Naive thymus-derived CD4-positive, alpha-beta T cell (primary cell): Measurements from ENCODE around the gene ZNF723. TPM values are rescaled to one million over a fixed set of nuclear protein-coding genes. Genes with fewer than 3 reads are reported as not detected.
A peak's percentile ranks its signal among the peaks of the same experiment; 100 is the strongest.
"Not testable (repeated sequence)": the region's sequence is repeated elsewhere in the genome, so short reads cannot be mapped to it uniquely, and the experiment has no call there.

Experiments used
- ATAC-seq: fragments of 150-1000 bp; cut with Tn5 transposase; 2 replicates; pipeline ENCODE4 v1.10.0; 2021; ENCODE audit warnings: mild to moderate bottlenecking, moderate library complexity
- CTCF ChIA-PET: fragments of 350-600 bp; sonication (Branson Sonifier 250); formaldehyde crosslinking; loops from one replicate; lab custom pipeline; 2021; ENCODE audit warnings: antibody characterized with exemption; lab: Charles Lee
- POLR2A ChIA-PET: fragments of 350-600 bp; sonication (Branson Sonifier 250); formaldehyde crosslinking; loops from one replicate; lab custom pipeline; 2021; ENCODE audit warnings: antibody characterized with exemption, inconsistent platforms; lab: Charles Lee
- DNase-seq, 9 donors: peaks; one replicate each; pipeline versions ENCODE4 v3.0.0 to v3.0.0-alpha.2; 2020 to 2022; ENCODE audit warnings: mixed read lengths in 1 of 9
- H3K27ac ChIP-seq: one replicate; pipeline ENCODE4 v1.7.0; 2013; ENCODE audit warnings: mild to moderate bottlenecking, low read depth, low read length, moderate library complexity
- H3K27me3 ChIP-seq, 2 donors: one replicate each; pipeline ENCODE4 v1.7.0; 2013; ENCODE audit warnings: low read length in 2 of 2, mild to moderate bottlenecking in 2 of 2, moderate library complexity in 2 of 2; ENCODE audit not compliant: control insufficient read depth in 2 of 2, insufficient read depth in 2 of 2
- H3K36me3 ChIP-seq, 3 experiments: 1 replicate in 2 of 3; 2 replicates in 1 of 3; pipeline ENCODE4 v1.7.0; 2013; ENCODE audit warnings: low read length in 3 of 3, mild to moderate bottlenecking in 3 of 3, moderate library complexity in 1 of 3; ENCODE audit not compliant: insufficient read depth in 3 of 3, control insufficient read depth in 2 of 3
- H3K4me1 ChIP-seq, 2 donors: one replicate each; pipeline ENCODE4 v1.7.0; 2013; ENCODE audit warnings: low read length in 2 of 2, mild to moderate bottlenecking in 2 of 2, moderate library complexity in 1 of 2; ENCODE audit not compliant: control insufficient read depth in 2 of 2, insufficient read depth in 2 of 2
- H3K4me3 ChIP-seq: 2 replicates; pipeline ENCODE4 v1.7.0; 2013; ENCODE audit warnings: mild to moderate bottlenecking, low read length
- H3K9me3 ChIP-seq, 3 experiments: 1 replicate in 2 of 3; 2 replicates in 1 of 3; pipeline ENCODE4 v1.7.0; 2013; ENCODE audit warnings: low read length in 3 of 3; ENCODE audit not compliant: control insufficient read depth in 2 of 3
- H3K27ac Mint-ChIP-seq, 9 donors: one replicate each; pipeline ENCODE4 v1.8.0; 2020 to 2022; ENCODE audit warnings: mixed read lengths in 9 of 9, mild to moderate bottlenecking in 8 of 9, moderate library complexity in 5 of 9, inconsistent platforms in 2 of 9
- H3K27me3 Mint-ChIP-seq, 5 donors: one replicate each; pipeline ENCODE4 v1.8.0; 2021 to 2022; ENCODE audit warnings: mixed read lengths in 5 of 5, mild to moderate bottlenecking in 1 of 5
- H3K36me3 Mint-ChIP-seq, 5 donors: one replicate each; pipeline ENCODE4 v1.8.0; 2020 to 2022; ENCODE audit warnings: mixed read lengths in 5 of 5, mild to moderate bottlenecking in 3 of 5, inconsistent platforms in 1 of 5
- H3K4me1 Mint-ChIP-seq, 7 donors: one replicate each; pipeline ENCODE4 v1.8.0; 2020 to 2022; ENCODE audit warnings: mixed read lengths in 7 of 7, mild to moderate bottlenecking in 3 of 7, inconsistent platforms in 1 of 7
- H3K4me3 Mint-ChIP-seq, 10 donors: one replicate each; pipeline ENCODE4 v1.8.0; 2020 to 2022; ENCODE audit warnings: mild to moderate bottlenecking in 10 of 10, mixed read lengths in 10 of 10, moderate library complexity in 6 of 10, inconsistent platforms in 2 of 10
- H3K9me3 Mint-ChIP-seq, 11 donors: one replicate each; pipeline ENCODE4 v1.8.0; 2020 to 2022; ENCODE audit warnings: mixed read lengths in 11 of 11, mild to moderate bottlenecking in 4 of 11, inconsistent platforms in 1 of 11, moderate library complexity in 1 of 11
- intact Hi-C, 2 donors: fragments of 100-400 bp; cut with micrococcal nuclease; formaldehyde crosslinking; loops; one replicate each; pipeline ENCODE4 v1.15.1; 2023
- polyA plus RNA-seq, 2 donors: library from polyadenylated mRNA; unstranded; fragments of 300-500 nt; fragmentation: Illumina TruSeq; gene quantifications; one replicate each; pipeline ENCODE4 v1.2.3, GENCODE V29; 2021
- total RNA-seq, 6 experiments: library from RNA in 5 of 6; stranded (reverse) in 5 of 6; gene quantifications; 1 replicate in 5 of 6; 2 replicates in 1 of 6; pipeline ENCODE4 v1.2.3 and lab custom pipeline; 2021 to 2026

Gene ZNF723
- total RNA-seq (not detected), polyA plus RNA-seq (not detected), total RNA-seq (lab: John Stamatoyannopoulos, UW) (not detected)

DNA sequence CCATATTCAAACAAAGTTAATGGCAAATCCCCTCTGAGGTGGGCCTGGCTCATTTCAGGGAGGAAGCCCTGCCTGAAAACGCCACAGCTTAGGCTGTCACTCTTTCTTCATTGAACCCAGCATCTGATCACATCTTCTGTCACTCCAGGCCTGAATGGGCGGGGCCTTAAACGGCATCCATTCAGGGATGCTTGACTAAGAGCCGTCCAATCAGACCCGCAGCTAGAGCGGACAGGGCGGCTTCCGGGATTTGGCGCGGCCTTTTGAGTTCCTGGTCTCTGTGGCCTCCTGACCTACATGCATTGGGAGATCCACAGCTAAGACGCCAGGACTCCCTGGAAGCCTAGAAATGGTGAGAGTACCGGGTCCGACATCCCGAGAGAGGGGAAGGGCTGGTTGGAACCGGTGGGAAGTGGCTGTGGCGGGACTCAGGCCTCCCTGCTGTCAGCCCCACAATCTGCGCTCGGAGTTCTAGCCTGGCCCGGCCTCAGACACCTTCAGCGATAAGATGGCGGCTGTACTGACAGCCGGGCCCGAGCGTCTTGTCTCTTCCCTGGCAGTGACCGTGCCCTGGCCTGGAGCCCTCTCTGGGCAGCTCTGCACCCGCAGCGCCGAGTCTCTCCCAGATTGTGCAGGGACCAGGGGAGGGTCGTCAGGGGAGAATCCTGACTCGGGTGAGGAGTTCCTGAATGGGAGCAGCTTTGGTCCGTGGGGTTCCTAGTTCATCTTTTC lies at the start of gene ZNF723:
Gene ZNF723 (plus strand): TSS at position 261 of the 732 bp plus-strand sequence. CDS start 89 bp downstream, at position 350.
- Histone ChIP-seq H3K27me3 (no peaks in the 10 kb centered on the region), H3K9me3 (peaks cover 0 to 16% (median 0%) of the 10 kb centered on the region in 3 experiments), H3K4me3 (no peak within 1 kb of the TSS), H3K36me3 (no peaks in the 10 kb centered on the region), H3K4me1 (no peaks in the 10 kb centered on the region), H3K27ac (no peak within 1 kb of the TSS)
- ChIA-PET POLR2A (interaction anchor here (0.6 kb wide), 1 partner anchor 47 kb away, joined by 6 read pairs; no protein-coding TSS in a partner anchor), CTCF (no interaction called here)
- DNase-seq (no peak), ATAC-seq (no peak)
- no peaks in the 10 kb centered on the region for H3K27me3 Mint-ChIP-seq
- H3K36me3 Mint-ChIP-seq, result peaks cover 0 to 11% (median 0%) of the 10 kb centered on the region in 5 donors
- no peak within 1 kb of the TSS for H3K27ac Mint-ChIP-seq
- intact Hi-C loops, result no loop called here
- H3K9me3 Mint-ChIP-seq, result peaks cover 0 to 84% (median 14%) of the 10 kb centered on the region in 11 donors
- H3K4me3 Mint-ChIP-seq, result no peak within 1 kb of the TSS
- H3K4me1 Mint-ChIP-seq, result peaks cover 0 to 1% (median 0%) of the 10 kb centered on the region in 7 donors

DNA sequence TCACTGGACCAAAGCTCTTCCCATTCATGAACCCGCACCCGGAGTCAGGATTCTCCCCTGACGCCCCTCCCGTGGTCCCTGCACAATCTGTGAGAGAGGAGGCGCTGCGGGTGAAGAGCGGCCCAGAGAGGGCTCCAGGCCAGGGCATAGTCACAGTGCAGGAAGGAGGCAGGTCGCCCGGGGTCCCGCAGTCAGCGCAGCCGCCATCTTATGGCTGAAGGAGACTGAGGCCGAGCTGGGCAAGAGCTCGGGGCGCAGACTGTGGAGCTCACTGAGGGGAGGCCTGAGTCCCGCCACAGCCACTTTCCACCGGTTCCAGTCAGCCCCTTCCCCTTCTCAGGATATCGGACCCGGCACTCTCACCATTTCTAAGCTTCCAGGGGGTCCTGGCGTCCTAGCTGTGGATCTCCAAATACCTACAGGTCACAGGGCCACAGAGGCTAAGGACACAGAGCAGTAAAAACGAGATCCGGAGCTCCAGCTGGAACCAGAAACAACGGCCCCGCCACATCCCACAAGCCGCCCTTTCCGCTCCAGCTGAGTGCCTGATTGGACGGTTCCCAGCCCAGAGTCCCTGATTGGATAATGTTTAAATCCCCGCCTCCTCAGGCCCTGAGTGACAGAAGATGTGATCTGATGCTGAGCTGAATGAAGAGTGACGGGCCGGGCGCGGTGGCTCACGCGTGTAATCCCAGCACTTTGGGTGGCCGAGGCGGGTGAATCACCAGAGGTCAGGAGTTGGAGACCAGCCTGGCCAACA lies 48.3 kb upstream of the ZNF723 start, which contains the start of gene ZNF99:
Gene ZNF99 (minus strand): TSS at position 501 of the 760 bp plus-strand sequence. CDS start 135 bp downstream, at position 366.
- no peaks in the 10 kb centered on the region for H3K4me1 ChIP-seq
- DNase-seq, result no peak
- no peaks in the 10 kb centered on the region for H3K36me3 ChIP-seq
- H3K9me3 Mint-ChIP-seq, result peaks cover 9 to 68% (median 21%) of the 10 kb centered on the region in 11 donors
- no peaks in the 10 kb centered on the region for H3K4me1 Mint-ChIP-seq
- H3K9me3 ChIP-seq, result peaks cover 0 to 4% (median 0%) of the 10 kb centered on the region in 3 experiments
- H3K27me3 ChIP-seq, result no peaks in the 10 kb centered on the region
- H3K27me3 Mint-ChIP-seq, result peaks cover 0 to 6% (median 3%) of the 10 kb centered on the region in 5 donors
- no peak within 1 kb of the TSS for H3K4me3 ChIP-seq
- POLR2A ChIA-PET, result no interaction called here
- no peak within 1 kb of the TSS for H3K27ac ChIP-seq
- intact Hi-C loops, result no loop called here
- CTCF ChIA-PET, result no interaction called here
- no peak within 1 kb of the TSS for H3K27ac Mint-ChIP-seq
- ATAC-seq, result no peak
- peak within 1 kb of the TSS in 1 of 10 donors; percentile 13 for H3K4me3 Mint-ChIP-seq
- H3K36me3 Mint-ChIP-seq, result peaks cover 0 to 15% (median 3%) of the 10 kb centered on the region in 5 donors

DNA sequence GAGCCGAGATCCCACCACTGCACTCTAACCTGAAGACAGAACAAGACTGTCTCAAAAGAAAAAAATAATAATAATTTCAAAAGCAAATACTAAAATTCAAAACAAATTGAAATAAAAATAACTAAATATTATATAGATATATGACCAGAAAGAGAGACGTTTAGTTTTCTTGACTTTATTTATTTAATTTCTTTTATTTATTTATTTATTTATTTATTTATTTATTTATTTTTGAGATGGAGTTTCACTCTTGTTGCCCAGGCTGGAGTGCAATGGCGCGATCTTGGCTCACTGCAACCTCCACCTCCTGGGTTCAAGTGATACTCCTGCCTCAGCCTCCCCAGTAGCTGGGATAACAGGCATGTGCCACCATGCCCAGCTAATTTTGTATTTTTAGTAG lies 39.2 kb upstream of the ZNF723 start:
- CTCF ChIA-PET, DNase-seq, H3K4me3 Mint-ChIP-seq, H3K4me3 ChIP-seq, H3K27me3 ChIP-seq, H3K27ac Mint-ChIP-seq, H3K36me3 ChIP-seq, H3K4me1 ChIP-seq, H3K27me3 Mint-ChIP-seq, H3K27ac ChIP-seq, POLR2A ChIA-PET, ATAC-seq, H3K4me1 Mint-ChIP-seq, intact Hi-C loops: not testable (repeated sequence)
- Mint-ChIP-seq H3K36me3 (peaks cover 0 to 11% (median 0%) of the 10 kb centered on the region in 5 donors), H3K9me3 (peaks cover 12 to 68% (median 34%) of the 10 kb centered on the region in 11 donors)
- peaks cover 0 to 11% (median 0%) of the 10 kb centered on the region in 3 experiments for H3K9me3 ChIP-seq

GRCh38 chr19:22797040-22797439 lies 35.1 kb upstream of the ZNF723 start:
- Histone ChIP-seq H3K27me3 (no peaks in the 10 kb centered on the region), H3K36me3 (no peaks in the 10 kb centered on the region), H3K9me3 (peaks cover 0 to 11% (median 0%) of the 10 kb centered on the region in 3 experiments), H3K4me3 (no peak overlapping the region), H3K27ac (no peak overlapping the region), H3K4me1 (no peaks in the 10 kb centered on the region)
- H3K27me3 Mint-ChIP-seq, result no peaks in the 10 kb centered on the region
- CTCF ChIA-PET, result no interaction called here
- intact Hi-C loops, result no loop called here
- DNase-seq (no peak), ATAC-seq (no peak)
- H3K4me1 Mint-ChIP-seq, result no peaks in the 10 kb centered on the region
- no peak overlapping the region for H3K27ac Mint-ChIP-seq
- H3K36me3 Mint-ChIP-seq, result peaks cover 0 to 25% (median 0%) of the 10 kb centered on the region in 5 donors
- peaks cover 25 to 73% (median 47%) of the 10 kb centered on the region in 11 donors for H3K9me3 Mint-ChIP-seq
- H3K4me3 Mint-ChIP-seq, result peak overlapping the region in 1 of 10 donors; percentile 25
- POLR2A ChIA-PET, result no interaction called here

DNA sequence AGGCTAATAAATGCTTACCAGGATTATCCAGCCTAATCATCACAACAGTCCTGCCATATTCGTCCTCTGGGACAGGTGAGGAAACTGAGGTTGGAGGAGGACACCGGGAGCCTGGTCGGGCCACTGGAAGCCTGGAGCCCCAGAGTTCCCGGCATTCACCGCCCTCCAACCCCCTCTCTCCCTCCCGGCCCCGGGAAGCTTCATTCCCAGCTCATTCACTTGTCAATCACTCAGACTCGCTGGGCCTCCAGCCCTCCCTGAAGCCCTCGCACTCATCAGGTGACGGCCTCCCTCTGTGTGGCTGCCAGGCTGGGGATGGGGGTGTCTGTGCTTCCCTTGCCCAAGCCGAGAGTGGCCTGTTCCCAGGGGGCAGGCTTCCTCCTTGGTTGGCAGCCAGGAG lies 25.7 kb upstream of the ZNF723 start:
- H3K27ac ChIP-seq, result no peak overlapping the region
- peaks cover 0 to 32% (median 0%) of the 10 kb centered on the region in 3 experiments for H3K9me3 ChIP-seq
- H3K4me1 Mint-ChIP-seq, result no peaks in the 10 kb centered on the region
- ATAC-seq (no peak), DNase-seq (no peak)
- H3K36me3 Mint-ChIP-seq, result peaks cover 0 to 6% (median 0%) of the 10 kb centered on the region in 5 donors
- H3K4me1 ChIP-seq, result no peaks in the 10 kb centered on the region
- H3K4me3 ChIP-seq, result no peak overlapping the region
- H3K27ac Mint-ChIP-seq, result no peak overlapping the region
- intact Hi-C loops, result loop anchor here in 1 of 2 donors (5.0 kb wide), 1 partner anchor 544 kb away; no protein-coding TSS in a partner anchor
- POLR2A ChIA-PET, result no interaction called here
- no peaks in the 10 kb centered on the region for H3K36me3 ChIP-seq
- H3K4me3 Mint-ChIP-seq, result no peak overlapping the region
- H3K27me3 Mint-ChIP-seq, result peaks cover 0 to 12% (median 0%) of the 10 kb centered on the region in 5 donors
- CTCF ChIA-PET, result no interaction called here
- H3K9me3 Mint-ChIP-seq, result peaks cover 9 to 62% (median 25%) of the 10 kb centered on the region in 11 donors
- no peaks in the 10 kb centered on the region for H3K27me3 ChIP-seq

GRCh38 chr19:22807061-22807835 lies 24.8 kb upstream of the ZNF723 start:
- Mint-ChIP-seq H3K36me3 (peaks cover 0 to 6% (median 0%) of the 10 kb centered on the region in 5 donors), H3K4me1 (no peaks in the 10 kb centered on the region), H3K27me3 (peaks cover 0 to 15% (median 0%) of the 10 kb centered on the region in 5 donors), H3K9me3 (peaks cover 9 to 65% (median 28%) of the 10 kb centered on the region in 11 donors), H3K27ac (no peak overlapping the region), H3K4me3 (no peak overlapping the region)
- Histone ChIP-seq H3K4me3 (no peak overlapping the region), H3K9me3 (peaks cover 0 to 30% (median 0%) of the 10 kb centered on the region in 3 experiments), H3K27ac (no peak overlapping the region), H3K36me3 (no peaks in the 10 kb centered on the region), H3K4me1 (no peaks in the 10 kb centered on the region), H3K27me3 (no peaks in the 10 kb centered on the region)
- ChIA-PET CTCF (no interaction called here), POLR2A (no interaction called here)
- no peak for ATAC-seq
- intact Hi-C loops, result loop anchor here in 1 of 2 donors (5.0 kb wide), 1 partner anchor 545 kb away; no protein-coding TSS in a partner anchor
- no peak for DNase-seq
